Breast epithelium (tissue), 4 donors: Measurements from ENCODE around the gene PRDM10. TPM values are rescaled to one million over a fixed set of nuclear protein-coding genes. Genes with fewer than 3 reads are reported as not detected.

Source experiments
- DNase-seq, 2 donors: peaks; one replicate each; pipeline ENCODE4 v3.0.0-alpha.2; 2019; ENCODE audit warnings: low spot score in 2 of 2
- H3K27ac ChIP-seq, 2 donors: fragments of 200-600 bp; sonication (generic) in 1 of 2; one replicate each; pipeline ENCODE4 v1.5.1; 2016 to 2019; ENCODE audit warnings: mild to moderate bottlenecking in 1 of 2
- H3K27me3 ChIP-seq, 2 donors: fragments of 200-600 bp; sonication (generic) in 1 of 2; one replicate each; pipeline versions ENCODE4 v1.5.1 to v1.6.0; 2017 to 2019; ENCODE audit warnings: control low read depth in 1 of 2, mild to moderate bottlenecking in 1 of 2
- H3K36me3 ChIP-seq: fragments of 200-600 bp; one replicate; pipeline ENCODE4 v1.5.1; 2019
- H3K4me1 ChIP-seq, 2 donors: fragments of 200-600 bp; sonication (generic); one replicate each; pipeline ENCODE4 v1.5.1; 2016 to 2019; ENCODE audit warnings: control low read depth in 1 of 2
- H3K4me3 ChIP-seq, 3 donors: fragments of 200-600 bp; sonication (generic); 1 replicate in 2 of 3; 2 replicates in 1 of 3; pipeline ENCODE4 v1.5.1; 2016 to 2019; ENCODE audit warnings: mild to moderate bottlenecking in 3 of 3, moderate library complexity in 2 of 3
- H3K9me3 ChIP-seq, 2 donors: fragments of 200-600 bp; sonication (generic) in 1 of 2; one replicate each; pipeline ENCODE4 v1.5.1; 2016 to 2019; ENCODE audit warnings: control low read depth in 1 of 2
- CTCF ChIP-seq, 3 donors: fragments of 450-650 bp; IDR thresholded peaks; one replicate each; pipeline ENCODE4 v1.5.1; 2016 to 2017; ENCODE audit warnings: antibody characterized with exemption in 3 of 3, mild to moderate bottlenecking in 3 of 3, moderate library complexity in 3 of 3
- POLR2A ChIP-seq: fragments of 450-650 bp; IDR thresholded peaks from one replicate; pipeline ENCODE4 v1.6.1; 2016; ENCODE audit warnings: antibody characterized with exemption, mild to moderate bottlenecking, moderate library complexity
- POLR2AphosphoS5 ChIP-seq, 3 donors: sonication (generic); formaldehyde crosslinking; IDR thresholded peaks; one replicate each; pipeline ENCODE4 v1.6.1; 2017; ENCODE audit warnings: antibody characterized with exemption in 3 of 3
- intact Hi-C: fragments of 100-400 bp; cut with DNase I; formaldehyde crosslinking; loops from one replicate; pipeline ENCODE4 v1.15.1; 2023; ENCODE audit warnings: low total_unique reads
- total RNA-seq, 3 donors: library from RNA; depleted of rRNA; stranded (reverse); fragments of >200 nt; gene quantifications; one replicate each; pipeline ENCODE4 v1.1.0, GENCODE V29; 2016

The PRDM10 gene
- total RNA-seq, 3 donors from 2014 or later = 4.5 to 15.2 (median 10.8) TPM

GRCh38 chr11:129951866-129952262 lies 50.8 kb downstream of the PRDM10 start:
- Histone ChIP-seq H3K4me1 (no peaks in the 10 kb centered on the region), H3K9me3 (no peaks in the 10 kb centered on the region), H3K27ac (no peak overlapping the region), H3K4me3 (no peak overlapping the region), H3K27me3 (no peaks in the 10 kb centered on the region), H3K36me3 (no peaks in the 10 kb centered on the region)
- TF ChIP-seq CTCF (IDR thresholded peaks at IDR 0.05) (no peak), POLR2A (no peak), POLR2AphosphoS5 (IDR thresholded peaks at IDR 0.05) (no peak)
- DNase-seq = no peak
- intact Hi-C loops = no loop called here

GRCh38 chr11:129951201-129951865 lies 51.3 kb downstream of the PRDM10 start:
- DNase-seq = peak in 1 of 2 donors; percentile 71
- Histone ChIP-seq H3K9me3 (no peaks in the 10 kb centered on the region), H3K27ac (peak overlapping the region; percentile 28 to 44), H3K4me3 (no peak overlapping the region), H3K27me3 (no peaks in the 10 kb centered on the region), H3K36me3 (no peaks in the 10 kb centered on the region), H3K4me1 (no peaks in the 10 kb centered on the region)
- TF ChIP-seq CTCF (IDR thresholded peaks at IDR 0.05) (no peak), POLR2AphosphoS5 (IDR thresholded peaks at IDR 0.05) (no peak), POLR2A (no peak)
- intact Hi-C loops = no loop called here

- Histone ChIP-seq H3K4me1 (no peaks in the 10 kb centered on the region), H3K27me3 (no peaks in the 10 kb centered on the region), H3K4me3 (no peak overlapping the region), H3K9me3 (no peaks in the 10 kb centered on the region), H3K36me3 (no peaks in the 10 kb centered on the region), H3K27ac (peak overlapping the region; percentile 28 to 44)
- intact Hi-C loops = no loop called here
- DNase-seq = peak in 1 of 2 donors; percentile 57
- TF ChIP-seq POLR2A = no peak
- no peak for TF ChIP-seq CTCF (IDR thresholded peaks at IDR 0.05)
- no peak for TF ChIP-seq POLR2AphosphoS5 (IDR thresholded peaks at IDR 0.05)
These were observed 52.2 kb downstream of the PRDM10 start for GRCh38 chr11:129950101-129951091.

- Histone ChIP-seq H3K36me3 (no peaks in the 10 kb centered on the region), H3K4me1 (no peaks in the 10 kb centered on the region), H3K4me3 (no peak overlapping the region), H3K9me3 (no peaks in the 10 kb centered on the region), H3K27ac (no peak overlapping the region), H3K27me3 (no peaks in the 10 kb centered on the region)
- intact Hi-C loops = no loop called here
- no peak for TF ChIP-seq POLR2A
- TF ChIP-seq POLR2AphosphoS5 (IDR thresholded peaks at IDR 0.05) = no peak
- no peak for TF ChIP-seq CTCF (IDR thresholded peaks at IDR 0.05)
- no peak for DNase-seq
These were observed 53.6 kb downstream of the PRDM10 start for GRCh38 chr11:129948926-129949466.

- DNase-seq = no peak
- Histone ChIP-seq H3K36me3 (no peaks in the 10 kb centered on the region), H3K27me3 (no peaks in the 10 kb centered on the region), H3K4me3 (no peak overlapping the region), H3K27ac (no peak overlapping the region), H3K9me3 (no peaks in the 10 kb centered on the region), H3K4me1 (no peaks in the 10 kb centered on the region)
- TF ChIP-seq CTCF (IDR thresholded peaks at IDR 0.05) (no peak), POLR2AphosphoS5 (IDR thresholded peaks at IDR 0.05) (no peak), POLR2A (no peak)
- intact Hi-C loops = no loop called here
These were observed 55.2 kb downstream of the PRDM10 start for GRCh38 chr11:129947474-129947873.
